Activated gamma-delta T cell treated with anti-CD3 and anti-CD28 coated beads, Interleukin-2, amount 50 U/mL, for 16 hours (primary cell): ENCODE data around the gene CIDEB.
"Not testable (repeated sequence)": the region's sequence is repeated elsewhere in the genome, so short reads cannot be mapped to it uniquely, and the experiment has no call there.

Experiments
- DNase-seq: peaks from one replicate; pipeline ENCODE4 v3.0.0-alpha.2; 2020; ENCODE audit warnings: low read depth

Gene CIDEB

GRCh38 chr14:24332268-24332993 is 24.7 kb upstream of the CIDEB start:
- peak; percentile 79 for DNase-seq

- DNase-seq: no peak
These were observed 24.0 kb upstream of the CIDEB start for GRCh38 chr14:24331731-24332267.

- no peak for DNase-seq
These were observed 23.3 kb upstream of the CIDEB start for GRCh38 chr14:24330973-24331674.

- DNase-seq: peak; percentile 60
These were observed 22.0 kb upstream of the CIDEB start for GRCh38 chr14:24329736-24330135.

GRCh38 chr14:24329073-24329663 is 21.4 kb upstream of the CIDEB start:
- DNase-seq: no peak

GRCh38 chr14:24327914-24328313 is 20.1 kb upstream of the CIDEB start:
- DNase-seq: not testable (repeated sequence)

GRCh38 chr14:24327303-24327702 is 19.5 kb upstream of the CIDEB start:
- DNase-seq: no peak

- no peak for DNase-seq
These were observed 18.2 kb upstream of the CIDEB start for GRCh38 chr14:24325963-24326362.

GRCh38 chr14:24325041-24325530 is 17.3 kb upstream of the CIDEB start:
- no peak for DNase-seq

GRCh38 chr14:24324024-24324423 is 16.2 kb upstream of the CIDEB start:
- no peak for DNase-seq

- no peak for DNase-seq
These were observed 15.6 kb upstream of the CIDEB start for GRCh38 chr14:24323341-24323740.

- no peak for DNase-seq
These were observed 14.9 kb upstream of the CIDEB start for GRCh38 chr14:24322672-24323071.

GRCh38 chr14:24321212-24321975 is 13.6 kb upstream of the CIDEB start:
- DNase-seq: no peak

GRCh38 chr14:24317141-24317928 is 9.6 kb upstream of the CIDEB start:
- DNase-seq: no peak

GRCh38 chr14:24316597-24316950 is 8.8 kb upstream of the CIDEB start:
- no peak for DNase-seq

- no peak for DNase-seq
These were observed 8.2 kb upstream of the CIDEB start for GRCh38 chr14:24315807-24316596.

- DNase-seq: no peak
These were observed 7.5 kb upstream of the CIDEB start for GRCh38 chr14:24315243-24315806.

GRCh38 chr14:24314377-24315193 is 6.8 kb upstream of the CIDEB start:
- no peak for DNase-seq

GRCh38 chr14:24313913-24314312 is 6.1 kb upstream of the CIDEB start:
- DNase-seq: no peak
